IMR-90 (cell line): ENCODE measurements around the gene GPR15. TPM values are rescaled to one million over a fixed set of nuclear protein-coding genes. Genes with fewer than 3 reads are reported as not detected.

Source experiments
- ATAC-seq: fragments of 200-7000 bp; cut with Tn5 transposase; 2 replicates; pipeline ENCODE4 v1.9.1; 2020; ENCODE audit warnings: low read depth, mild to moderate bottlenecking, moderate library complexity
- BruUV-seq: library from RNA; stranded (reverse); fragments of 400-500 nt; replicated peaks from 2 replicates; lab custom pipeline; 2021; lab: Mats Ljungman, UMichigan
- CTCF ChIA-PET: fragments of 300-600 bp; formaldehyde crosslinking; extraction: SDS; loops from one replicate; lab custom pipeline; 2021; ENCODE audit warnings: antibody characterized with exemption; lab: Yijun Ruan, JAX
- POLR2A ChIA-PET: fragments of 300-600 bp; sonication (Branson Sonifier 250); formaldehyde crosslinking; loops from one replicate; lab custom pipeline; 2022; ENCODE audit warnings: antibody characterized with exemption; ENCODE audit not compliant: unreplicated experiment; lab: Charles Lee
- DNase-seq: peaks from one replicate; pipeline ENCODE4 v3.0.0; 2013
- H2AFZ ChIP-seq: replicated peaks from 2 replicates; pipeline ENCODE3; 2013; ENCODE audit warnings: low read length, mild to moderate bottlenecking; ENCODE audit not compliant: poor library complexity
- H2AK5ac ChIP-seq: 2 replicates; pipeline ENCODE4 v1.6.1; 2013; ENCODE audit warnings: low read depth, low read length, inconsistent platforms
- H2AK9ac ChIP-seq: replicated peaks from 2 replicates; pipeline ENCODE3; 2013; ENCODE audit warnings: mild to moderate bottlenecking, low read depth, low read length, moderate library complexity; ENCODE audit not compliant: poor library complexity
- H2BK120ac ChIP-seq: 2 replicates; pipeline ENCODE4 v1.6.1; 2013; ENCODE audit warnings: low read depth, low read length, inconsistent platforms
- H2BK15ac ChIP-seq: 3 replicates; pipeline ENCODE4 v1.6.1; 2013; ENCODE audit warnings: low read depth, low read length, inconsistent platforms
- H2BK20ac ChIP-seq: 2 replicates; pipeline ENCODE4 v1.6.1; 2013; ENCODE audit warnings: low read depth, mild to moderate bottlenecking, inconsistent platforms, low read length, moderate library complexity
- H2BK5ac ChIP-seq: 2 replicates; pipeline ENCODE4 v1.6.1; 2013; ENCODE audit warnings: mild to moderate bottlenecking, low read depth, low read length, inconsistent platforms; ENCODE audit not compliant: poor library complexity, severe bottlenecking
- H3K14ac ChIP-seq: replicated peaks from 2 replicates; pipeline ENCODE4 v1.6.1; 2013; ENCODE audit warnings: low read depth, low read length, inconsistent platforms
- H3K18ac ChIP-seq: 2 replicates; pipeline ENCODE4 v1.6.1; 2013; ENCODE audit warnings: low read depth, low read length, control low read depth
- H3K23ac ChIP-seq: 2 replicates; pipeline ENCODE4 v1.6.1; 2013; ENCODE audit warnings: low read depth, low read length, inconsistent platforms
- H3K27ac ChIP-seq: 2 replicates; pipeline ENCODE4 v1.5.1; 2013; ENCODE audit warnings: mild to moderate bottlenecking, control low read depth, low read length; ENCODE audit not compliant: insufficient read depth
- H3K27me3 ChIP-seq: 2 replicates; pipeline ENCODE4 v1.6.1; 2013; ENCODE audit warnings: low read length; ENCODE audit not compliant: control insufficient read depth, insufficient read depth
- H3K36me3 ChIP-seq: 2 replicates; pipeline ENCODE4 v1.6.1; 2013; ENCODE audit warnings: low read length, mixed read lengths; ENCODE audit not compliant: control insufficient read depth, insufficient read depth
- H3K4ac ChIP-seq: 2 replicates; pipeline ENCODE4 v1.6.1; 2013; ENCODE audit warnings: low read depth, low read length, inconsistent platforms
- H3K4me1 ChIP-seq: 2 replicates; pipeline ENCODE4 v1.6.1; 2013; ENCODE audit warnings: low read length, mixed read lengths; ENCODE audit not compliant: control insufficient read depth, insufficient read depth
- H3K4me2 ChIP-seq: 2 replicates; pipeline ENCODE4 v1.6.1; 2013; ENCODE audit warnings: low read depth, mild to moderate bottlenecking, control low read depth, low read length, moderate library complexity
- H3K4me3 ChIP-seq: 2 replicates; pipeline ENCODE4 v1.5.1; 2013; ENCODE audit warnings: low read depth, mild to moderate bottlenecking, control low read depth, low read length, moderate library complexity; ENCODE audit not compliant: insufficient read depth
- H3K56ac ChIP-seq: 2 replicates; pipeline ENCODE4 v1.6.1; 2013; ENCODE audit warnings: low read length, inconsistent platforms; ENCODE audit not compliant: insufficient read depth; ENCODE audit errors: extremely low read depth
- H3K79me1 ChIP-seq, 2 experiments: 2 replicates each; pipeline ENCODE4 v1.6.1; 2013; ENCODE audit warnings: low read length in 2 of 2, inconsistent platforms in 1 of 2, low read depth in 1 of 2
- H3K9ac ChIP-seq: 2 replicates; pipeline ENCODE4 v1.6.1; 2013; ENCODE audit warnings: low read depth, low read length, control low read depth
- H3K9me1 ChIP-seq: 2 replicates; pipeline ENCODE4 v1.6.1; 2013; ENCODE audit warnings: low read length, inconsistent platforms; ENCODE audit not compliant: insufficient read depth
- H3K9me3 ChIP-seq: 2 replicates; pipeline ENCODE4 v1.6.1; 2013; ENCODE audit warnings: low read length; ENCODE audit not compliant: control insufficient read depth, insufficient read depth
- H4K20me1 ChIP-seq: 2 replicates; pipeline ENCODE4 v1.6.1; 2013; ENCODE audit warnings: low read length, inconsistent platforms; ENCODE audit not compliant: insufficient read depth
- H4K5ac ChIP-seq: 2 replicates; pipeline ENCODE4 v1.6.1; 2013; ENCODE audit warnings: mild to moderate bottlenecking, low read depth, low read length, control low read depth
- H4K8ac ChIP-seq, 2 experiments: 2 replicates each; pipeline ENCODE4 v1.6.1; 2013; ENCODE audit warnings: low read depth in 2 of 2, low read length in 2 of 2, control low read depth in 1 of 2, inconsistent platforms in 1 of 2
- H4K91ac ChIP-seq: 2 replicates; pipeline ENCODE4 v1.6.1; 2013; ENCODE audit warnings: low read depth, low read length, inconsistent platforms; ENCODE audit not compliant: insufficient read depth
- CEBPB ChIP-seq: IDR thresholded peaks from 2 replicates; pipeline ENCODE4 v1.6.1; 2012; ENCODE audit warnings: low read depth, low read length, improper control_type of control experiment
- MXI1 ChIP-seq: IDR thresholded peaks from 2 replicates; pipeline ENCODE4 v1.6.1; 2012; ENCODE audit warnings: low read depth, mild to moderate bottlenecking, low read length, moderate library complexity, borderline replicate concordance
- SMC3 ChIP-seq: fragments of 150-350 bp; IDR thresholded peaks from 2 replicates; pipeline ENCODE4 v1.6.1; 2016; ENCODE audit warnings: low read depth, mild to moderate bottlenecking, antibody characterized with exemption, low read length, moderate library complexity
- WGBS, 2 experiments: methylation state at CpG; one replicate each; pipeline versions ENCODE4 v1.1.5 to v1.1.7; 2013; ENCODE audit warnings: missing lambda C conversion rate in 2 of 2; ENCODE audit not compliant: insufficient read length in 1 of 2; ENCODE audit errors: extremely low coverage in 2 of 2; 5-methylcytosine and 5-hydroxymethylcytosine counted together
- dilution Hi-C: fragments of 300-500 bp; cut with HindIII; formaldehyde crosslinking; loops from one replicate; pipeline ENCODE4 v1.14.3; 2018; ENCODE audit warnings: low sequenced_read_pairs; ENCODE audit not compliant: unreplicated experiment
- in situ Hi-C: fragments of 300-500 bp; cut with MboI; formaldehyde crosslinking; loops from 3 replicates; pipeline ENCODE4 v1.14.3; 2019; ENCODE audit warnings: low sequenced_read_pairs, inconsistent platforms, mixed read lengths
- intact Hi-C: fragments of 100-400 bp; cut with micrococcal nuclease; formaldehyde crosslinking; loops from 2 replicates; pipeline ENCODE4 v1.10.0; 2022
- polyA plus RNA-seq, 3 experiments: library from polyadenylated mRNA; depleted of rRNA; stranded (reverse); fragments of >200 nt; gene quantifications; 2 replicates each; pipeline ENCODE4 v1.2.3, GENCODE V29; 2012; ENCODE audit warnings: low replicate concordance in 1 of 3
- total RNA-seq: library from RNA; depleted of rRNA; stranded (reverse); fragments of >200 nt; gene quantifications from 2 replicates; pipeline ENCODE4 v1.2.3, GENCODE V29; 2012

Gene GPR15
- total and polyA plus RNA-seq, 2 of the 4 experiments (the other 2 are of a cell fraction) = not detected

- DNase-seq (peak; percentile 61), ATAC-seq (peak; percentile 64)
- in situ Hi-C loops = loop anchor here (25.0 kb wide), 1 partner anchor 226 kb away; no protein-coding TSS in a partner anchor
- Histone ChIP-seq H2AK9ac (no peak overlapping the region), H3K23ac (no peak overlapping the region), H3K14ac (no peak overlapping the region), H3K4me1 (no peaks in the 10 kb centered on the region; the same call in 1 of the 2 replicates), H2BK15ac (no peak overlapping the region), H3K27me3 (no peaks in the 10 kb centered on the region; the same call in 1 of the 2 replicates), H4K91ac (no peak overlapping the region), H2BK120ac (no peak overlapping the region), H2AFZ (no peak overlapping the region), H3K4me2 (no peak overlapping the region), H3K18ac (no peak overlapping the region), H4K8ac (no peak overlapping the region), H3K9me3 (no peaks in the 10 kb centered on the region), H3K9me1 (no peaks in the 10 kb centered on the region), H3K79me1 (no peaks in the 10 kb centered on the region), H3K36me3 (no peaks in the 10 kb centered on the region), H4K5ac (no peak overlapping the region), H3K56ac (no peak overlapping the region), H3K4me3 (no peak overlapping the region), H3K9ac (no peak overlapping the region), H4K20me1 (no peaks in the 10 kb centered on the region), H3K4ac (no peak overlapping the region), H2AK5ac (no peak overlapping the region), H3K27ac (no peak overlapping the region), H2BK20ac (no peak overlapping the region), H2BK5ac (no peak overlapping the region)
- dilution Hi-C loops = no loop called here
- no TSS peak for BruUV-seq
- ChIA-PET POLR2A (no interaction called here), CTCF (no interaction called here)
- intact Hi-C loops = no loop called here
- WGBS, 2 experiments = 83% methylated on average over 1 of the region's 4 CpGs; no CpG with 5 or more reads in 1 of the 2 experiments
- TF ChIP-seq SMC3 (no peak), CEBPB (peak; percentile 87), MXI1 (no peak)
Measured at GRCh38 chr3:98563661-98564281, 32.0 kb downstream of the GPR15 start.
